ENCODE data around the gene IQSEC3.

IQSEC3 gene

GRCh38 chr12:87315-87714 is 20.7 kb downstream of the IQSEC3 start:
- H3K79me1 ChIP-seq (ENCODE audit: low read length), result no peaks in the 10 kb centered on the region
- no peaks in the 10 kb centered on the region for H3K79me2 ChIP-seq (ENCODE audit: control insufficient read depth, insufficient read depth, low read length)
- no peak overlapping the region for H3K4me2 ChIP-seq (ENCODE audit: low read length)
- WGBS (ENCODE audit: extremely low coverage, insufficient coverage, low lambda C conversion rate), result no CpG with 5 or more reads among the region's 2 CpGs
- no peak overlapping the region for H2AK5ac ChIP-seq (ENCODE audit: low read length)
- H2BK5ac ChIP-seq (ENCODE audit: low read length), result no peak overlapping the region
- H4K8ac ChIP-seq (ENCODE audit: low read depth, low read length), result no peak overlapping the region
- H3K56ac ChIP-seq (ENCODE audit: low read length), result no peak overlapping the region
- H3K4me1 ChIP-seq (ENCODE audit: control insufficient read depth, low read depth, low read length), result no peaks in the 10 kb centered on the region
- H3K36me3 ChIP-seq (ENCODE audit: control insufficient read depth, insufficient read depth, low read length), result no peaks in the 10 kb centered on the region
- H4K5ac ChIP-seq (ENCODE audit: low read length), result no peak overlapping the region
- DNase-seq, result no peak
- H3K4me3 ChIP-seq (ENCODE audit: low read length), result no peak overlapping the region
- no peak overlapping the region for H3K18ac ChIP-seq (ENCODE audit: low read length)
- no peak overlapping the region for H3K23ac ChIP-seq (ENCODE audit: low read length)
- H2BK120ac ChIP-seq (ENCODE audit: low read depth, low read length), result no peak overlapping the region
- H3K27ac ChIP-seq (ENCODE audit: low read depth, low read length), result no peak overlapping the region
- no peaks in the 10 kb centered on the region for H3K27me3 ChIP-seq (ENCODE audit: insufficient read depth, low read length, poor library complexity)
- no peak overlapping the region for H3K4ac ChIP-seq (ENCODE audit: low read depth, low read length)
- H3K9ac ChIP-seq (ENCODE audit: low read length), result no peak overlapping the region
- H2BK15ac ChIP-seq (replicated peaks; ENCODE audit: low read depth), result no peak overlapping the region

DNA sequence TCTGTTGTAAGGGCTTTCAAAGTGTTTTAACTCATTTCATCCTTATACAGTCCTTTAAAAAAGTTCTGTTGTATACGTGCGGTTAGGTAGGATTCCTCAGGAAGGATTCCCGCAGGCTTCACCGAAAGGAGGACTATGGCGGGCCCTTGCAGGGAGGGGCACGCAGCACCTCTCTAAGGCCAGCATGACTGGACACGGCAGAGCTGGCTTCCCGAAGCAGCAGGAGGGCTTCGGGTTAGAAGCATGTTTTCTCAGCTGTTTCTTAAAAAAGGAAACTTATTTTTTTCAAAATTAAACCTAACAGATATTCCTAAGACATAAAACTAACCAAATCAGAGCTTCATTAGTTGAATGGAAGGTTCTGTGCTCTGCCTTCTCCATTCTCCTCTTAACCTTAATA is 21.3 kb downstream of the IQSEC3 start:
- Histone ChIP-seq H2BK120ac (ENCODE audit: low read depth, low read length) (no peak overlapping the region), H3K27me3 (ENCODE audit: insufficient read depth, low read length, poor library complexity) (no peaks in the 10 kb centered on the region), H2BK5ac (ENCODE audit: low read length) (no peak overlapping the region), H3K56ac (ENCODE audit: low read length) (no peak overlapping the region), H3K4me3 (ENCODE audit: low read length) (no peak overlapping the region), H2AK5ac (ENCODE audit: low read length) (no peak overlapping the region), H3K4ac (ENCODE audit: low read depth, low read length) (no peak overlapping the region), H4K8ac (ENCODE audit: low read depth, low read length) (no peak overlapping the region), H3K18ac (ENCODE audit: low read length) (no peak overlapping the region), H4K5ac (ENCODE audit: low read length) (no peak overlapping the region), H3K27ac (ENCODE audit: low read depth, low read length) (no peak overlapping the region), H3K23ac (ENCODE audit: low read length) (no peak overlapping the region), H3K79me1 (ENCODE audit: low read length) (no peaks in the 10 kb centered on the region), H3K79me2 (ENCODE audit: control insufficient read depth, insufficient read depth, low read length) (no peaks in the 10 kb centered on the region), H3K4me2 (ENCODE audit: low read length) (no peak overlapping the region), H3K4me1 (ENCODE audit: control insufficient read depth, low read depth, low read length) (no peaks in the 10 kb centered on the region), H2BK15ac (replicated peaks; ENCODE audit: low read depth) (no peak overlapping the region), H3K36me3 (ENCODE audit: control insufficient read depth, insufficient read depth, low read length) (no peaks in the 10 kb centered on the region), H3K9ac (ENCODE audit: low read length) (no peak overlapping the region)
- no peak for DNase-seq
- no CpG with 5 or more reads among the region's 9 CpGs for WGBS (ENCODE audit: extremely low coverage, insufficient coverage, low lambda C conversion rate)

GRCh38 chr12:89653-90052 is 23.1 kb downstream of the IQSEC3 start:
- no peak for DNase-seq
- no peak overlapping the region for H2AK5ac ChIP-seq (ENCODE audit: low read length)
- no CpG with 5 or more reads among the region's 2 CpGs for WGBS (ENCODE audit: extremely low coverage, insufficient coverage, low lambda C conversion rate)
- no peak overlapping the region for H3K23ac ChIP-seq (ENCODE audit: low read length)
- H3K4ac ChIP-seq (ENCODE audit: low read depth, low read length), result no peak overlapping the region
- no peak overlapping the region for H3K56ac ChIP-seq (ENCODE audit: low read length)
- no peak overlapping the region for H2BK15ac ChIP-seq (replicated peaks; ENCODE audit: low read depth)
- H2BK5ac ChIP-seq (ENCODE audit: low read length), result no peak overlapping the region
- H3K27ac ChIP-seq (ENCODE audit: low read depth, low read length), result no peak overlapping the region
- H3K4me3 ChIP-seq (ENCODE audit: low read length), result no peak overlapping the region
- no peak overlapping the region for H4K8ac ChIP-seq (ENCODE audit: low read depth, low read length)
- no peak overlapping the region for H3K9ac ChIP-seq (ENCODE audit: low read length)
- no peaks in the 10 kb centered on the region for H3K36me3 ChIP-seq (ENCODE audit: control insufficient read depth, insufficient read depth, low read length)
- no peak overlapping the region for H4K5ac ChIP-seq (ENCODE audit: low read length)
- no peaks in the 10 kb centered on the region for H3K27me3 ChIP-seq (ENCODE audit: insufficient read depth, low read length, poor library complexity)
- no peaks in the 10 kb centered on the region for H3K4me1 ChIP-seq (ENCODE audit: control insufficient read depth, low read depth, low read length)
- no peak overlapping the region for H2BK120ac ChIP-seq (ENCODE audit: low read depth, low read length)
- H3K4me2 ChIP-seq (ENCODE audit: low read length), result no peak overlapping the region
- no peaks in the 10 kb centered on the region for H3K79me1 ChIP-seq (ENCODE audit: low read length)
- no peak overlapping the region for H3K18ac ChIP-seq (ENCODE audit: low read length)
- no peaks in the 10 kb centered on the region for H3K79me2 ChIP-seq (ENCODE audit: control insufficient read depth, insufficient read depth, low read length)

DNA sequence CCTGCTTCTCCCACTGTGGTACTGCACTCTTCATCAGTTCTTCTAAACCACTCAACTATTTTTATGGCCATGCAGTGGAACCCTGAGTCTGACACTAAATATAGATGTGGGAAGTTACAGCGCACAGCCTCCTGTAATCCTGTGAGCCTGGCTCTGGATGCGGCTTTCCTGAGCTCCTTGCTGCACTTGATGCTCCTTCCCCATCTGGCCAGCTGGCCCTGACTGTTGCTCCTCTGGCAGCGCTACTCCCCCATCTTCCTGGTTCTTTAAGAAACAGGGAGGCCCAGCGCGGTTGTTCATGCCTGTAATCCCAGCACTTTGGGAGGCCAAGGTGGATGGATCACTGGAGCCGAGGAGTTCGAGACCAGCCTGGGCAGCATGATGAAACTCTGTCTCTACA is 24.6 kb downstream of the IQSEC3 start:
- Histone ChIP-seq H3K27me3 (ENCODE audit: insufficient read depth, low read length, poor library complexity) (no peaks in the 10 kb centered on the region), H4K5ac (ENCODE audit: low read length) (no peak overlapping the region), H3K18ac (ENCODE audit: low read length) (no peak overlapping the region), H3K4me1 (ENCODE audit: control insufficient read depth, low read depth, low read length) (no peaks in the 10 kb centered on the region), H3K36me3 (ENCODE audit: control insufficient read depth, insufficient read depth, low read length) (no peaks in the 10 kb centered on the region), H4K8ac (ENCODE audit: low read depth, low read length) (no peak overlapping the region), H3K27ac (ENCODE audit: low read depth, low read length) (no peak overlapping the region), H2BK5ac (ENCODE audit: low read length) (no peak overlapping the region), H3K4me3 (ENCODE audit: low read length) (no peak overlapping the region), H3K23ac (ENCODE audit: low read length) (no peak overlapping the region), H2BK15ac (replicated peaks; ENCODE audit: low read depth) (no peak overlapping the region), H3K79me2 (ENCODE audit: control insufficient read depth, insufficient read depth, low read length) (no peaks in the 10 kb centered on the region), H3K4me2 (ENCODE audit: low read length) (no peak overlapping the region), H2AK5ac (ENCODE audit: low read length) (no peak overlapping the region), H3K79me1 (ENCODE audit: low read length) (no peaks in the 10 kb centered on the region), H2BK120ac (ENCODE audit: low read depth, low read length) (no peak overlapping the region), H3K9ac (ENCODE audit: low read length) (no peak overlapping the region), H3K4ac (ENCODE audit: low read depth, low read length) (no peak overlapping the region), H3K56ac (ENCODE audit: low read length) (no peak overlapping the region)
- no CpG with 5 or more reads among the region's 7 CpGs for WGBS (ENCODE audit: extremely low coverage, insufficient coverage, low lambda C conversion rate)
- no peak for DNase-seq

- Histone ChIP-seq H3K4me2 (ENCODE audit: low read length) (no peak overlapping the region), H3K56ac (ENCODE audit: low read length) (no peak overlapping the region), H3K27ac (ENCODE audit: low read depth, low read length) (no peak overlapping the region), H3K9ac (ENCODE audit: low read length) (no peak overlapping the region), H3K27me3 (ENCODE audit: insufficient read depth, low read length, poor library complexity) (no peaks in the 10 kb centered on the region), H3K18ac (ENCODE audit: low read length) (no peak overlapping the region), H3K79me1 (ENCODE audit: low read length) (no peaks in the 10 kb centered on the region), H2BK120ac (ENCODE audit: low read depth, low read length) (no peak overlapping the region), H3K23ac (ENCODE audit: low read length) (no peak overlapping the region), H3K79me2 (ENCODE audit: control insufficient read depth, insufficient read depth, low read length) (no peaks in the 10 kb centered on the region), H2BK15ac (replicated peaks; ENCODE audit: low read depth) (no peak overlapping the region), H3K4me1 (ENCODE audit: control insufficient read depth, low read depth, low read length) (peaks cover 2% of the 10 kb centered on the region), H3K36me3 (ENCODE audit: control insufficient read depth, insufficient read depth, low read length) (no peaks in the 10 kb centered on the region), H3K4ac (ENCODE audit: low read depth, low read length) (no peak overlapping the region), H2AK5ac (ENCODE audit: low read length) (no peak overlapping the region), H2BK5ac (ENCODE audit: low read length) (no peak overlapping the region), H4K5ac (ENCODE audit: low read length) (no peak overlapping the region), H3K4me3 (ENCODE audit: low read length) (no peak overlapping the region), H4K8ac (ENCODE audit: low read depth, low read length) (no peak overlapping the region)
- WGBS (ENCODE audit: extremely low coverage, insufficient coverage, low lambda C conversion rate), result no CpG with 5 or more reads among the region's 6 CpGs
- DNase-seq, result no peak
These were observed 26.9 kb downstream of the IQSEC3 start for GRCh38 chr12:93266-94005.

GRCh38 chr12:96543-96942 is 30.0 kb downstream of the IQSEC3 start:
- Histone ChIP-seq H3K36me3 (ENCODE audit: control insufficient read depth, insufficient read depth, low read length) (no peaks in the 10 kb centered on the region), H3K4me2 (ENCODE audit: low read length) (no peak overlapping the region), H3K79me1 (ENCODE audit: low read length) (no peaks in the 10 kb centered on the region), H2BK5ac (ENCODE audit: low read length) (no peak overlapping the region), H3K4me1 (ENCODE audit: control insufficient read depth, low read depth, low read length) (peaks cover 10% of the 10 kb centered on the region), H3K4ac (ENCODE audit: low read depth, low read length) (no peak overlapping the region), H3K9ac (ENCODE audit: low read length) (no peak overlapping the region), H2BK120ac (ENCODE audit: low read depth, low read length) (no peak overlapping the region), H4K5ac (ENCODE audit: low read length) (no peak overlapping the region), H4K8ac (ENCODE audit: low read depth, low read length) (no peak overlapping the region), H3K4me3 (ENCODE audit: low read length) (no peak overlapping the region), H3K27me3 (ENCODE audit: insufficient read depth, low read length, poor library complexity) (no peaks in the 10 kb centered on the region), H3K56ac (ENCODE audit: low read length) (no peak overlapping the region), H2BK15ac (replicated peaks; ENCODE audit: low read depth) (no peak overlapping the region), H3K18ac (ENCODE audit: low read length) (no peak overlapping the region), H3K79me2 (ENCODE audit: control insufficient read depth, insufficient read depth, low read length) (no peaks in the 10 kb centered on the region), H2AK5ac (ENCODE audit: low read length) (no peak overlapping the region), H3K23ac (ENCODE audit: low read length) (no peak overlapping the region), H3K27ac (ENCODE audit: low read depth, low read length) (no peak overlapping the region)
- no peak for DNase-seq
- no CpG with 5 or more reads among the region's 1 CpG for WGBS (ENCODE audit: extremely low coverage, insufficient coverage, low lambda C conversion rate)
